GM12891 (cell line): Measurements from ENCODE around the gene GSX1.

ENCODE experiments used
- PAX5 ChIP-seq: IDR thresholded peaks from 2 replicates; pipeline ENCODE4 v1.6.1; 2011; ENCODE audit warnings: low read length, moderate library complexity, mild to moderate bottlenecking; ENCODE audit not compliant: insufficient read depth, severe bottlenecking
- POLR2A ChIP-seq: IDR thresholded peaks from 2 replicates; pipeline ENCODE4 v1.6.1; 2011; ENCODE audit warnings: low read depth, low read length, control low read depth
- POLR2AphosphoS5 ChIP-seq: IDR thresholded peaks from 2 replicates; pipeline ENCODE4 v1.6.1; 2011; ENCODE audit warnings: low read depth, low read length, control low read depth
- POU2F2 ChIP-seq: IDR thresholded peaks from 2 replicates; pipeline ENCODE4 v1.6.1; 2011; ENCODE audit warnings: low read depth, mild to moderate bottlenecking, control low read depth, low read length, moderate library complexity
- SPI1 ChIP-seq: IDR thresholded peaks from 2 replicates; pipeline ENCODE4 v1.6.1; 2011; ENCODE audit warnings: low read depth, low read length, control low read depth
- TAF1 ChIP-seq: IDR thresholded peaks from 2 replicates; pipeline ENCODE4 v1.6.1; 2011; ENCODE audit warnings: low read depth, low read length, control low read depth

DNA sequence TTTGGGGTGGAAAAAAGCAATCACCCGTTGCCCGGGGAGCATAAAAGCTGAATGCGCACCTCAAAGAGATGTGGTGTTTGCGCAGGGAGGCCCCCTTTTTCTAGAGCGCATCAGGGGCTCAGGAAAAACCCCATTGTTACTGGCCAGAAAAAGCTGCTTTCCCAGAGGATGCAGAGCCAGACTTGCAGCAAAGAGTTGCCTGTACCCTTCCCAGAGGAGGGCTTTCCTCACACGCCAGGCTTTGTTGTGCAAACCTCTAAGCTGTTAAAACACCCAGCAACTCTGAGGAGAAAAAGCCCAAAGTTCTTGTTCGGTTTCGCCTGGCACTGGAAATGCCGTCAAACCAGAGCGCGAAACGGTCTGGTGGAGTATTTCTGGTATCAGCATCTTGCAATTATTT lies 29.3 kb downstream of the GSX1 start:
- TF ChIP-seq POLR2A (no peak), TAF1 (no peak), POLR2AphosphoS5 (no peak), POU2F2 (no peak), SPI1 (no peak), PAX5 (no peak)
